GM18505 (cell line): ENCODE results near the gene RAC2.

Source experiments
- ATAC-seq: cut with Tn5 transposase; IDR thresholded peaks from one replicate; pipeline ENCODE4 v1.9.1; 2021; ENCODE audit not compliant: unreplicated experiment
- POLR2A ChIP-seq: IDR thresholded peaks from 4 replicates; pipeline ENCODE4 v1.6.1; 2011; ENCODE audit warnings: borderline replicate concordance; ENCODE audit not compliant: insufficient read depth, insufficient read length; ENCODE audit errors: extremely low read depth

Gene RAC2

DNA sequence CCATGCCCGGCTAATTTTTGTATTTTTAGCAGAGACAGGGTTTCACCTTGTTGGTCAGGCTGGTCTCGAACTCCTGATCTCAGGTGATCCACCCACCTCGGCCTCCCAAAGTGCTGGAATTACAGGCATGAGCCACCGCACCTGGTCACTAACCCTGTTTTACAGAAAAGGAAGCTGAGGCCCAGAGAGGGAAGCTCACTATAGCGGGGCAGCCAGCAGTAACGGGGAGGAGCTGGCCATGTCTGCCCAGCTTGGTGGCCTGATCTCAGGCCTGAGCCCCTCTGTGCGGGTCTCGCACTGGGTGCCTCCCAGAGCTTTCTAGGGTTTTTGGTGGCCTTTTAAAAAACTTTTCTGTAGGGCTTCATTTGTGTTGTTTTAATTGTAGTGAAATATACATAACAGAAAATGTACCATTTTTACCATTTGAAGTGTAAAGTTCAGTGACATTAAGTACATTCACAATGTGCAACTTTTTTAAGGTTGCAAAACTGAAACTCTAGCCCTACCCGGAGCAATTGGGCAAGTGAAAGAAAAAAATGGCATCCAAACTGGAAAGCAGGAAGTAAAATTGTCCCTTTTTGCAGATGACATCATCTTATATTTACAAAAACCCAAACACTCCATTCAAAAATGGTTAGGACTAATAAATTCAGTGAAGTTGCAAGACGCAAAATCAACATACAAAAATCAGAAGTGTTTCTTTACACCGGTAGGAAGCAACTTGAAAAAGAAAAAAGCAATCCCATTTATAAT is 23.8 kb upstream of the RAC2 start:
- no peak for TF ChIP-seq POLR2A
- no peak for ATAC-seq

DNA sequence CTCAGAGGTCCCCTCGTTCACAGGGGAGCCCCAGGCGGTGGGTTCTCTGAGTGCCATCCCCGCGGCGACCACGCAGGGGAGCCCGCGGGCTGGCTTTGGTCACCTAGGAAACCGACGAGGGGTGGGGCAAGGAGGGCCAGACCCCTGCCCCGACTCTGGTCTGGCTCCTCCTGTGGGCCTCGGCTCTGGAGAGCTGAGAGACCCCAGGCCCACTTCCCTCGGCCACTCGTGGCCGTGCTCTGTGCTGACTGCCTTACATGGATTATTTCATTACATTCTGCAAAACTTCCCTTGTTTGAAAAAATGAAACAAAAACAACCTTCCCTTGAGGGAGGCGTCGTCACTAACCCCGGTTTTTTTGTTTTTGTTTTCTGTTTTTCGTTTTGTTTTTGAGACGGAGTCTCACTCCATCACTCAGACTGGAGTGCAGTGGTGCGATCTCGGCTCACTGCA is 23.1 kb upstream of the RAC2 start:
- peak; percentile 65 for ATAC-seq
- TF ChIP-seq POLR2A = no peak

DNA sequence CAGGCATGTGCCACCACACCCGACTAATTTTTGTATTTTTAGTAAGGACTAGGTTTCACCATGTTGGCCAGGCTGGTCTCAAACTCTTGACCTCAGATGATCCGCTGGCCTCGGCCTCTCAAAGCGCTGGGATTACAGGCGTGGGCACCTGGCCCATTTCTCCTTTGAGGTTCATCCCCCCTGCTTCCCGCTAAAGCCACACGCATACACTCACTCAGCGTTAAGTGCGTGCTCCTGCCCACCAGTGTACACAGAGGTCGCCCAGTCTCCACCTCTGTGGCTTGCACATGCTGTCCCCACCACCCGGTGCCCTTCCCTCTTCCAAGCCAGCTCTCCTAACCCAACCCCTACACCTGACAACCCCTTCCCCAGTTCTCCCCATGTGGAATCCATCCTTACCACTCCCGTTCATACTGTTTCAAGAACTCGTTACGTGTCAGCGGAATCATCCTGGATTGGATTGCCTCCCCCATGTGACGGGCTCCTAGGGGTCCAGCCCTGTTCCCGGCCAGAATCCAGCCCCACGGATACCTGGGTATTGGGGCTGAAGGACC is 22.6 kb upstream of the RAC2 start:
- TF ChIP-seq POLR2A = no peak
- no peak for ATAC-seq

DNA sequence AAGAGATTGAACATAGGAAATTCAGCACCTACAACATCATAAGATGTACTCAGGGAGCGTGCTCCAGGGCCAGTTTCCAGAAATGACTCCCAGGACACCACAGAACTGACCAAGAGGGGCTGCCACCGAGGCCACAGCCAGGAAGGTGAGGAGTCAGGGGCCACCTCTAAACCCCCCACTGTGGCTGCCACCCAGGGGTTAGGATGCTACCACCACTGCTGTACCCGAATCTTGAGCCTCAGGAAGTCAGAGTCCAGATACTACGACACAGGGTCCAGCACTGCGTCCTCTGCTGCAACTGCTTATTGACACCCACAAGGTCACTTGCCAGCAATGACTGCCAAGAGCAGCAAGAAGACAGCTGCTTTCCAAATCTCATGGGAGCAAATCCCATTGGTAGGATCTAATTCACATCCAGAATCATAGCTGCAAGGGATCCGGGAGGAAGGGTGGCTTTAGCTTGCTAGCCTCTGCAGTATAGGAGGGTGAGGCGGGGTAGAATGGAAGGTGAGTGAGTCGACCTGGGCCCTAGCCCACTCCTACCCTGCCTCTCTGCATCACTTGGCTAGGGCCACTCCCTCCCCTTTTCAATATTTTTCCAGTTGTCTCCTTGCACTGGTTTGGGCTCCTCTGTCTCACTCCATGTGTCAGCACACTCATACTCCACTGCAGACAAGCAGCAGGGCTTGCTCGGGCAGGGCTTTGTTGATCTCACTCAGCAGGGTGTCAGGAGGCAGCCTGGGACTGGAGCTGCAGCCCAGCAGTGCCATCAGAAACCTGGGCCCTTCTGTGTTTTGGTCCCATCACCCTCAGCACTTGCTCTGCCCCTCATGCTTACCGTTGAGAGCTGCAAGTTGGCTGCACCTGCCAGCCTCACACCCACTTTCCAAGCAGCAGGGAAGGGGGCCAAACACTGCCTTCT is 20.2 kb upstream of the RAC2 start:
- no peak for TF ChIP-seq POLR2A
- ATAC-seq = no peak

DNA sequence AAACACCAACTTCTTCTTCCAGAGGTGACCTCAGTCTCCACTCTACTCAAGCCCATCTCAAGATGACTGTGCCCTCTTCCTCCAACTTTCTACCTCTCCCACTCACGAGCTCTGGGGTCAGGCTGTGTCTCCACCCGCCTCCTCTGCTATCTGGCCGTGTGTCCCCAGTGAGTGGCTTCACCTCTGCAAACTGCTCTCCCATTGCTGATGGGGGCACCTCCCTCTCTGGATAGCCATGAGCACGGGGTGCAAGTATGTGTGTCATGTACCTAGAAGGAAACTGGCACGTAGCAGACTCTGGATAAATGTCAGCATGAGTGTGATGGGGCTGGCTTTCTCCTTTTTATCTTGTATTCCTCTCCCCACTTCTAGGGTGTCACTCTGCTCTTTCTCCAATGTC is 18.3 kb upstream of the RAC2 start:
- no peak for ATAC-seq

DNA sequence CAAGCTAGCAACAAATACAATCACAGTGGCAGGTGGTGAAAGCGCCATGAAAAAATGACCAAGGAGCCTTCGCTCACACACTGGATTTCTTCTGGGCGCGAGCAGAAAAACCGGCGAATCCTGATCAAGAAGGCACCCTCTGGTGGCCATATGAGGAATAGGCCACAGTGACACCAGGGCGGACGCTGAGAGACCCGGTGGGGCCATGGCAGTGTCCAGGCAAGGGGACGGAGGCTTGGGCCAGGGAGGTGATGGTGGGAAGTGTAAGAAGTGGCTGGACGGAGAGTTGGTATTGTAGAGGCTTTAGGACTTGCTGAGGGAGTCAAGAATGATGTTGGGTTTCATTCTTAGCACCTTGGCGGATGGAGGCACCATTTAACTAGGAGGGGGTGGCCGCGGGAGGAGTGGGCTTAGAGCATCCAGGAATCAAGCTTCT is 16.9 kb upstream of the RAC2 start:
- TF ChIP-seq POLR2A = no peak
- no peak for ATAC-seq

More for the DNA sequence above, 18.3 kb upstream of the RAC2 start:
- no peak for TF ChIP-seq POLR2A

DNA sequence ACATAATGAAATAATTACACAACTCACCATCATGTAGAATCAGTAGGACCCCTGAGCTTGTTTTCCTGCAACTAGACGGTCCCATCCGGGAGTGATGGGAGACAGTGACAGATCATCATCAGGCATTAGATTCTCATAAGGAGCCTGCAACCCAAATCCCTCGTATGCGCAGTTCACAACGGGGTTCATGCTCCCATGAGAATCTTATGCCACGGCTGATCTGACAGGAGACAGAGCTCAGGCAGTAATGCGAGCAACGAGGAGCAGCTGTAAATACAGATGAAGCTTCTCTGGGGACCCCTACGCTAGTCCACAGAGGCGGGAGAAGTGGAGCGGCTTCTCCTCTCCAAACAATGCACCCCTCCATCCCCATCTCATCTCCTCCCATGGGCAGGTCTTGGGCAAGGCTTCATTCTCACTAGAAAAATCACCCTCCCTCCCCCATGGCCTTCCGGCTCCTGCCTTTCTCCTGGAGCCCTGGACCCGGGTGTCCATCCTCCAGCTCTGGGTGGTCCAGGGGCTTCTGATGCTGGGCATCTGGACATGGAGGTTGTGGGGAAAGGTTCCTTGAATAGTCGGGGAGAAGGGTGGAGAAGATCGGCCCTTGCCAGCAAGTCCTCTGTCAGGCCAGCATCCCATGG is 16.2 kb upstream of the RAC2 start:
- TF ChIP-seq POLR2A = no peak
- no peak for ATAC-seq

DNA sequence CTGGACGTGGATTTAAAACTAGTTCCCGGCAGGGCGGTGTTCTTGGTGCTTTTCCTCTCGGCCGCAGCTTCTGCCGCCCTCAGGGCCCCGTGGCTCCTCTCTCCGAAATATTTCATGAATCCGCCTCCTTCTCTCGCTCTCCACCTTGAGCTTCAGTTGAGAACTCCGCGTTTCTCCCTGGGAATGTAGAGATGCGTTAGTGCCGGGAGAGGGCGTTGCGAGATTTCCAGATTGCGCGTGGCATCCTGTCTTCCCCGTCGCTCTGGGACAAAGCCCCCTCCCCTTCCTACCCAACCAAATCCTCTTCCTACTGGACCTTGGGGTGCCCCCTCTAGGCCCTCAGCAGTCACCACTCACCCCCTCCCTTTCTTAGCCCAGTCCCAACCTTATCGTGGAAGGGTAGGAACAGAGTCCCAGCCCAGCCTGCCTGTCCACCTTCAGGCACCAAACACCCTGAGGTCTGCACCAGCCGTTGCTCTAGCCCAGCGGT is 15.5 kb upstream of the RAC2 start:
- ATAC-seq = no peak
- no peak for TF ChIP-seq POLR2A

DNA sequence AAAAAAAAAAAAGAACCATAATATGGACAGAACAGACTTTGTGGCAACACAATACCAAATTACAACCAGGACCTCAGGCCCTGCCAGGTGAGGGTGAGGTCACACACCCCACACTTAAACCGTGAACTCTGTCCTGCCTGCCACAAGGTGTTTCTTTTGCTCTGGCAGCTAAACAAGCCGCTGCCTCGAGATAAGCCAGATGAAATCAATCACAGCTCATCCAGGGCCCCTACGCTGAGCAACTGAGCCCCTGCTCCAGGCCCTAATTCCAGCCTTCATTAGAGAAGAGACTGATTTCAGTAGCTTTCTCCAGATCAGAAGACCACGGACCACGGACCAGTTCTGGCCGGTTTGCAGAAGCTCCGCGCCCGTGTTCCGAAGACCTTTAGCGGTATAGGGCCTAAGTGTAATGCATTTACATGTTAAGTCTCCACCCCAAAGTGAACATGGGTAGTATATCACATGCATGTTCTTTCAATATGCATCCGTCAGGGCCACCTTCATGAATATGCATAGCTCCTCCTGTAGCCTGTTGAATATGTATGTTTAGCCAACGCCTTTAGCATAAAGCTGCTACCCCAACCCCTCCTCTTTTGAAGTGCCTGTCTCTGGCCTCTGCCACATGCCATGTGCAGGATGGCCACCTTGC is 14.8 kb upstream of the RAC2 start:
- no peak for ATAC-seq
- no peak for TF ChIP-seq POLR2A

DNA sequence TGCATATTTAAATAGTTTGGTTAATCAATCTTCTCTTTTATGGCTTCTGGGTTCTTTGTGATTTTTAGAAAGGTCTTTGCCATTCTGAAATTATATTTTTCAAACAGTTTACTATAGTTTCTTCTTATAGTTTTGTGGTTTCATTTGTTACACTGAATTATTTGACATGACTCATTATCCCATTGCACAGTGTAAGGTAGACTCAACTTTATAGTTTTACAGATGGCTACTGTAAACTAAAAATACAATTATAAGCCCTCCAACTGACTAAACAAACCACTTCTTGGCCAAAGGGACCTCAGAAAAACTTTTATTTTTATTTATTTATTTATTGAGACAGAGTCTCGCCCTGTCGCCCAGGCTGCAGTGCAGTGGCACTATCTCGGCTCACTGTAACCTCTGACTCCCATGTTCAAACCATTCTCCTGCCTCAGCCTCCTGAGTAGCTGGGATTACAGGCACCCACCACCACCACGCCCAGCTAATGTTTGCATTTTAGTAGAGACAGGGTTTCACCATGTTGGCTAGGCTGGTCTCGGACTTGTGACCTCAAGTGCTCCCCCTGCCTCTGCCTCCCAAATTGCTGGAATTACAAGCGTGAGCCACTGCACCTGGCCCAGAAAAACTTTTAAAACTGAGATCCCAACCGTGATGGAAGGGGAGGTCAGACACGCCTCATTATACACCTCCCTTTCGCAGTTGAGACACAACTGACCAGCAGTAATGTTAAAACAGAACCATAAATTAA is 14.1 kb upstream of the RAC2 start:
- no peak for ATAC-seq
- TF ChIP-seq POLR2A = no peak

DNA sequence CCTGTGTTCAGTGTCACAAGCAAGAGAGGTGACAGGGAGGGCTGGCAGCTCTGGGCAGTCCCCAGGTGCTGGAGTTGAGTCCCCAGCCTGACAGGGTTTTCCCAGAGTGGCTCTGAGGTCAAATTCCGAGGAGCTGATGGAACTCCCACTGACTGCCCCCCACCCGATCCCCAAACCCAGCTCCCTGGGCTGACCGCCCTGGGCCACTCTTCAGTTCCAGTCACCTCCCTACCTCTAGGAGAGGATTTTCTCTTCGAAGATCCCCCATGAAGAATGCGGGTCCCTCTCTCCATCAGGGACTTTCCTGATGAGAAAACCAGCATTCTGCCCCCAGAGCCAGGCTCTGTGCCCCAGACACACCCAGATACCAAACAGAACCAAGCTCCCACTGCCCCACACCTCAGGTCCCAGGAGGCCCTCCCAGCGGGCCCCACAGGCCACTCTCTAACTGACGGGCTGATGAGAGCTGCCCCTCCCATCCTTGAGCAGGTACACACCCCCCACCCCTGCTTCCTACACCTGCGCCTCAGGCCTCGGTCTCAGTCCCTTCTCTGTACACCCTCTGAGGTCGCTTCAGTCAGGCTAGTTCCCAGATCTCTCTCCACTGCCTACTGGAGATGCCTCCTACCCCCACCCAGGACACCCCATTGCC is 12.1 kb upstream of the RAC2 start:
- ATAC-seq = no peak
- TF ChIP-seq POLR2A = no peak
